HCT116 (cell line): ENCODE data around the gene PNLDC1. TPM values are rescaled to one million over a fixed set of nuclear protein-coding genes. Genes with fewer than 3 reads are reported as not detected.

ENCODE experiments used
- ATAC-seq: fragments of 200-7000 bp; cut with Tn5 transposase; 2 replicates; pipeline ENCODE4 v1.9.1; 2020; ENCODE audit warnings: mild to moderate bottlenecking, moderate library complexity
- BruUV-seq: library from RNA; stranded (reverse); fragments of 400-500 nt; replicated peaks from 2 replicates; lab custom pipeline; 2021; lab: Mats Ljungman, UMichigan
- CTCF ChIA-PET: fragments of 300-600 bp; sonication (Branson Sonifier 250); formaldehyde crosslinking; loops from one replicate; lab custom pipeline; 2021; ENCODE audit warnings: antibody characterized with exemption; lab: Charles Lee
- POLR2A ChIA-PET: fragments of 300-600, 350-600 bp; sonication (Branson Sonifier 250); formaldehyde crosslinking; loops from one replicate; lab custom pipeline; 2021; ENCODE audit warnings: antibody characterized with exemption; lab: Charles Lee
- RAD21 ChIA-PET, 2 experiments: fragments of 300-600 bp; sonication (Branson Sonifier 250); formaldehyde crosslinking; loops; one replicate each; lab custom pipeline; 2023; ENCODE audit warnings: low total read pairs in 2 of 2; ENCODE audit not compliant: uncharacterized antibody in 2 of 2, unreplicated experiment in 2 of 2, low non-redundant PET in 1 of 2; lab: Charles Lee
- DNase-seq: peaks from one replicate; pipeline ENCODE4 v3.0.0-alpha.2; 2010; ENCODE audit warnings: low read depth, low spot score
- H2AFZ ChIP-seq: fragments of 200-600 bp; shearing (Covaris generic), sonication (generic); 2 replicates; pipeline ENCODE4 v1.6.1; 2017; ENCODE audit warnings: low read depth, mixed run types, mixed read lengths, antibody characterized with exemption, low read length; ENCODE audit not compliant: poor library complexity, severe bottlenecking
- H3K27ac ChIP-seq: 2 replicates; pipeline ENCODE4 v1.5.1; 2012; ENCODE audit warnings: low read depth, low read length
- H3K27me3 ChIP-seq: fragments of 200-600 bp; sonication (generic); 2 replicates; pipeline ENCODE4 v1.6.1; 2016; ENCODE audit warnings: mixed run types, low read length, mixed read lengths; ENCODE audit not compliant: insufficient read depth
- H3K36me3 ChIP-seq, 2 experiments: fragments of 200-500 bp in 1 of 2; fragments of 200-600 bp in 1 of 2; sonication (Bioruptor generic) in 1 of 2; sonication (generic) in 1 of 2; 2 replicates each; pipeline versions ENCODE4 v1.5.1 to v1.6.1; 2014 to 2016; ENCODE audit warnings: low read length in 2 of 2, inconsistent platforms in 1 of 2, mixed read lengths in 1 of 2, mixed run types in 1 of 2; ENCODE audit not compliant: insufficient read depth in 2 of 2, control insufficient read depth in 1 of 2
- H3K4me1 ChIP-seq, 2 experiments: fragments of 200-600 bp in 1 of 2; sonication (generic) in 1 of 2; 2 replicates each; pipeline versions ENCODE4 v1.5.1 to v1.6.1; 2012 to 2017; ENCODE audit warnings: low read length in 2 of 2, inconsistent platforms in 1 of 2, mild to moderate bottlenecking in 1 of 2, mixed read lengths in 1 of 2, mixed run types in 1 of 2, moderate library complexity in 1 of 2; ENCODE audit not compliant: insufficient read depth in 2 of 2, control insufficient read depth in 1 of 2
- H3K4me2 ChIP-seq: fragments of 200-600 bp; sonication (generic); 2 replicates; pipeline ENCODE4 v1.6.1; 2017; ENCODE audit warnings: mixed run types, low read length, mixed read lengths
- H3K4me3 ChIP-seq, 2 experiments: fragments of 200-600 bp in 1 of 2; sonication (generic) in 1 of 2; replicated peaks in 1 of 2; 2 replicates each; pipeline ENCODE4 v1.5.1; 2011 to 2016; ENCODE audit warnings: low read length in 2 of 2, control low read depth in 1 of 2, low read depth in 1 of 2, mild to moderate bottlenecking in 1 of 2, mixed read lengths in 1 of 2, mixed run types in 1 of 2
- H3K79me2 ChIP-seq: fragments of 200-600 bp; sonication (generic); 2 replicates; pipeline ENCODE4 v1.6.1; 2017; ENCODE audit warnings: mild to moderate bottlenecking, mixed run types, low read length, moderate library complexity, mixed read lengths; ENCODE audit not compliant: insufficient read depth
- H3K9ac ChIP-seq: fragments of 200-600 bp; sonication (generic); 2 replicates; pipeline ENCODE4 v1.6.1; 2016; ENCODE audit warnings: low read length, mixed read lengths
- H3K9me2 ChIP-seq: fragments of 200-600 bp; sonication (generic), shearing (Covaris generic); 2 replicates; pipeline ENCODE4 v1.6.1; 2017; ENCODE audit warnings: mixed run types, mild to moderate bottlenecking, moderate library complexity; ENCODE audit not compliant: insufficient read depth
- H3K9me3 ChIP-seq, 2 experiments: fragments of 200-500 bp in 1 of 2; fragments of 200-600 bp in 1 of 2; sonication (Bioruptor generic) in 1 of 2; sonication (generic) in 1 of 2; 2 replicates each; pipeline ENCODE4 v1.6.1; 2014 to 2017; ENCODE audit warnings: low read length in 2 of 2, mixed read lengths in 2 of 2, inconsistent platforms in 1 of 2, low read depth in 1 of 2, mild to moderate bottlenecking in 1 of 2, mixed run types in 1 of 2, moderate library complexity in 1 of 2; ENCODE audit not compliant: control insufficient read depth in 1 of 2, insufficient read depth in 1 of 2
- H4K20me1 ChIP-seq: fragments of 200-600 bp; sonication (generic), shearing (Covaris generic); 2 replicates; pipeline ENCODE4 v1.6.1; 2017; ENCODE audit warnings: mixed run types, mild to moderate bottlenecking, moderate library complexity; ENCODE audit not compliant: insufficient read depth
- EZH2 ChIP-seq: fragments of 200-600 bp; sonication (generic); IDR thresholded peaks from 2 replicates; pipeline ENCODE4 v1.6.1; 2017; ENCODE audit warnings: antibody characterized with exemption, mixed run types
- MAX ChIP-seq: IDR thresholded peaks from 2 replicates; pipeline ENCODE4 v1.6.1; 2012
- POLR2A ChIP-seq: IDR thresholded peaks from 2 replicates; pipeline ENCODE4 v1.7.0; 2011; ENCODE audit warnings: borderline replicate concordance; ENCODE audit not compliant: insufficient read depth, insufficient read length; ENCODE audit errors: extremely low read depth
- POLR2AphosphoS5 ChIP-seq: IDR thresholded peaks from 2 replicates; pipeline ENCODE4 v1.6.1; 2011; ENCODE audit warnings: mild to moderate bottlenecking, low read depth, low read length, moderate library complexity
- SP1 ChIP-seq: IDR thresholded peaks from 2 replicates; pipeline ENCODE4 v1.6.1; 2012; ENCODE audit warnings: low read depth
- TCF7L2 ChIP-seq: IDR thresholded peaks from 2 replicates; pipeline ENCODE4 v1.7.0; 2011; ENCODE audit warnings: borderline replicate concordance, inconsistent platforms; ENCODE audit not compliant: insufficient read depth, insufficient read length; ENCODE audit errors: extremely low read depth
- ZFX ChIP-seq: fragments of 450-650 bp; IDR thresholded peaks from 2 replicates; pipeline ENCODE4 v1.6.1; 2017
- ZNF274 ChIP-seq: fragments of 200-500 bp; sonication (Bioruptor generic); IDR thresholded peaks from 2 replicates; pipeline ENCODE4 v1.6.1; 2014; ENCODE audit warnings: mild to moderate bottlenecking, low read depth, low read length, inconsistent platforms
- intact Hi-C: fragments of 100-400 bp; cut with micrococcal nuclease; formaldehyde crosslinking; loops from 2 replicates; pipeline ENCODE4 v1.10.0; 2022
- total RNA-seq: library from RNA; stranded (reverse); gene quantifications from one replicate; pipeline ENCODE4 v1.2.1, GENCODE V29; 2021; ENCODE audit not compliant: unreplicated experiment

PNLDC1 gene
- total RNA-seq, 1 experiment from 2014 or later = 0.37 TPM

DNA sequence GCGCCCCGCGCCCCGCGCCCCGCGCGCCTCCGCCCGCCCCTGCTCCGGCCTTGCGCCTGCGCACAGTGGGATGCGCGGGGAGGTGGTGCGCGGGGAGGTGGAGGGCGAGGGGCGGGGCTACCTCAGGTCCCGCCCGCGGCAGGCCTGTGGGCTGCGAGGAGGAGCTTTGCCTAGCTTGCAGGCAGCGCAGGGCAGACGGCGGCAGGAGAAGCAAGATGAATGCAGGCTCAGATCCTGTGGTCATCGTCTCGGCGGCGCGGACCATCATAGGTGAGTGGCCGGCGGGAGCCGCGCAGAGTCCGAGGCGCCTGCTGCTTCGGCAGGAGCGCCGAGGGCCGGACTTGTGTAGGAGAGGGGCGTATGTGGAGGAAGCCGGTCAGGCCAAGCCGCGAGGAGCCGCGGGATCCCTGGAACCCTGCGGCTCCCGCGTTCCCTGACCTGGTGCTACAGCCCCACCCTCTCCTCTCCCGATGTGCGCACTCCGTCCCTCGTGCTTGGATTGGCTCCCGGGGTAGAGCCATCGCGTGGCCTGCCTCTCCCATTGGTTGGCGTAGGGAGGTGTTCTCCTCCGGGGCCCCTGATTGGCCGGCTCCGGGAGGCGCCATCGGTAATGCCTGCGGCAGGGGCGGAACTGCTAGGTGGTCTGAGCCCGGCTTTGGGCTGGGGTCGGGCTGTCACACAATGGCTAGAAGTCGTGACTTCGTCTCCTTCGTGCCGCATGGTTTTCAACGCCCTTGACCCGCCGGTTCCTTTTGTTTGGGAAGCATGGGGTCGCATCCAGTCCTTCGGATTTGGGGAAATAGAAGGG is 38.0 kb upstream of the PNLDC1 start, which contains the start of gene ACAT2:
ACAT2 (plus strand) TSS at position 173 of the 808 bp plus-strand sequence; CDS start at position 216, 43 bp downstream.
- Histone ChIP-seq H4K20me1 (no peaks in the 10 kb centered on the region), H3K36me3 (peaks cover 2 to 9% of the 10 kb centered on the region in 2 experiments; a peak in 2 of 4 replicates), H3K9ac (peak within 1 kb of the TSS; percentile 79), H3K9me2 (no peaks in the 10 kb centered on the region), H3K27ac (peak within 1 kb of the TSS; percentile 96), H2AFZ (no peak within 1 kb of the TSS), H3K4me1 (peaks cover 4 to 47% of the 10 kb centered on the region in 2 experiments; a peak in 3 of 4 replicates), H3K27me3 (no peaks in the 10 kb centered on the region), H3K9me3 (no peaks in the 10 kb centered on the region), H3K4me2 (peak within 1 kb of the TSS; percentile 96), H3K4me3 (peak within 1 kb of the TSS; percentile 69 to 71), H3K79me2 (peaks cover 12% of the 10 kb centered on the region; the same call in 1 of the 2 replicates)
- ATAC-seq (peak; percentile 96), DNase-seq (peak; percentile 83)
- TF ChIP-seq POLR2AphosphoS5 (peak; percentile 76), MAX (peak; percentile 50), ZNF274 (no peak), POLR2A (peak; percentile 40), TCF7L2 (peak; percentile 15), ZFX (peak; percentile 18; the same call in 1 of the 2 replicates), EZH2 (no peak), SP1 (peak; percentile 95)
- no TSS peak for BruUV-seq
- ChIA-PET CTCF (no interaction called here), POLR2A (interaction anchor here (0.6 to 2.1 kb wide), 4 partner anchors 8 to 35 kb away, joined by 3 to 11 read pairs (median 5); partner anchors contain the start of genes MRPL18, TCP1 and WTAP), RAD21 (no interaction called here)
- intact Hi-C loops = loop anchor here (2.0 kb wide), 1 partner anchor 27 kb away; the partner anchor contains the start of gene TCP1
